Dermis microvascular lymphatic vessel endothelial cell (primary cell): ENCODE measurements around the gene C1orf159. TPM values are rescaled to one million over a fixed set of nuclear protein-coding genes. Genes with fewer than 3 reads are reported as not detected.
A peak's percentile ranks its signal among the peaks of the same experiment; 100 is the strongest.

Experiments
- DNase-seq, 2 donors: peaks; one replicate each; pipeline versions ENCODE4 v3.0.0 to v3.0.0-alpha.2; 2010; ENCODE audit warnings: low read depth in 2 of 2
- total RNA-seq: library from RNA; depleted of rRNA; stranded (reverse); fragments of >200 nt; gene quantifications from 2 replicates; pipeline ENCODE4 v1.2.1, GENCODE V29; 2014

Gene C1orf159
- total RNA-seq, 1 donor from 2014 or later, result 5.0 TPM

DNA sequence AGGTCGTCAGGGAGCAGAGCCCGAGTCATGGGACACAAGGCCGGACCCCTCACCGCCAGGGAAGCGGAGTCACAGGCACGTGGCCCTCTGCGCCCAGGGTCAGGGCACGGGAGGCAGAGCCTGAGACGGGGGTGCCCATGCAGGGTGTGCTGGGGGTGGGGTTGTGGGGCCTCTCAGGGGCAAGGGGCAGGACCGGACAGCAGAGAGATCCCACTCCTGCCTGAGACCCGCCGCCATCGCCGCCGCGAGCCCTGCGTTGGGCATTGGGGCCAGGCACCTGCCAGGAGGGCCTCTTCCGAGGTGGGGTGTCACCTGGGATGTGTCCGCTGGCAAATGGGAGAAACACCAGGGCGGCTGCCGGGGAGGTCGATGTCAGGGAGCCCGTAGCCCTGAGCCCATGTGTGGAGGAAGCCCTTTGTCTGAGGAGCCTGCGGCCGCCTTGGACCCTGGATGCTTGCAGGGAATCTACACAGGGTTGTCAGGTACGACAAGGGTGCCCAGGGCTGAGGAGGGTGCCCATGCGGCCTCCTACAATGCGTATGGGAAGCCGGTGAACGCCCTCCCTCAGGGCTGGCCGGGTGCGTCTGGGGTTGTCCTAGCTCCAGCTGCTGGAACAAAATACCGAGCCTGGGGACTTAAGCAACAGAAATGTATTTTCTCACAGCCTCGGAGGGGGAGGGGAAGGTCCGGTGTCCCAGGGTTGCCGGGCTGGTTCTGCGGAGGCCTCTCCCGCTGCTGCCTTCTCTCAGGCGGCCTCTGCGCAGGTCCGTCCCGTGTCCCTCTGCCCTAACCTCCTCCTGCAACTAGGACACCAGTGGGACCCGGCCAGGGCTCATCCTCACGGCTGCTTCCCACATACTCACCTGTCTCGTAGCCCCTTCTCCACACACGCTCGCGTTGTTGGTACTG is 16.4 kb upstream of the C1orf159 start:
- no peak for DNase-seq

DNA sequence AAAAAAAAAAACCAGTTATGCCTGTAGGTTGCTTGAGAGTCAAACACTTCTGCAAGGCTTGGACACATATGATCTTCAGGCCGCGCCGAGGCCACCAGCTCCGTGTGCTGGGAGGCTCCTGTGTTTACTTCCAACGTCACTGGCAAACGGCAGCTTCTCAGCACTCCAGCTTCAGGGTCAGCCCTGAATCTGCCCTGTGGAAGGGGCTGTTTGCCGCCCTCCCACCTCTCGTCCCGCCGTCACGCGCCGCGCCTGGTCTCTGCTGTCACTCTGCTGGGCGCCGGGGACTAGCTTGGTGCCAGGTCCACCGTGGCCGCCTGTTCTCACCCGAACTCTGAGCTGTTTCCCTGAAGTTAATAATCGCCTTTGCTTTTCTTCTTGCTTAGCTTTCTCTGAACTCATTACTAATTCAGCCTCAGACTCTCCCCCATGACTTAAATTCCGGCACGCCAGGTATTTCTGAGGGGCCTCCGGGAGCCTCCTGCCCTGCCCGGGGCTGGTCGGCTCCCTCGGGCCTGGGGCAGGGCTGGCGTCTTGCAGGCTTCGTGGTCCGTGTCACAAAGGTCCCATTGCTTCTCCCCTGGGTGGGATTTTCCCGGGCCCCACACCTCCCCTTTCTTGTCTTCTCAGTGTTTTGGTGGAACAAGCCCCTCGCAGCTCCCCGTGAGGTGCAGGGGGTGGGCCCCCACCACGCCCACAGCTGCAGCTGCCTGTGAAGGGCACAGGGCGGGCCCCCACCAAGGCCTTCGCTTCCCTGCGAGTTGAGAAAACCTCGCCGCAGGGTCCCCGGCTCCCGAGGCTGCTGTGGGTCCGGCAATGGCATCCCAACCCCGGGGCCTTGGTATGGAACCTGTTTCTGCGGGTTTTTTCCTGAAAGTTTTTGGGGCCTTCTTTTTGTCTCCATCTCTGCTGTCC is 14.6 kb upstream of the C1orf159 start:
- no peak for DNase-seq

- no peak for DNase-seq
Measured at GRCh38 chr1:1129381-1129821, 13.5 kb upstream of the C1orf159 start.

DNA sequence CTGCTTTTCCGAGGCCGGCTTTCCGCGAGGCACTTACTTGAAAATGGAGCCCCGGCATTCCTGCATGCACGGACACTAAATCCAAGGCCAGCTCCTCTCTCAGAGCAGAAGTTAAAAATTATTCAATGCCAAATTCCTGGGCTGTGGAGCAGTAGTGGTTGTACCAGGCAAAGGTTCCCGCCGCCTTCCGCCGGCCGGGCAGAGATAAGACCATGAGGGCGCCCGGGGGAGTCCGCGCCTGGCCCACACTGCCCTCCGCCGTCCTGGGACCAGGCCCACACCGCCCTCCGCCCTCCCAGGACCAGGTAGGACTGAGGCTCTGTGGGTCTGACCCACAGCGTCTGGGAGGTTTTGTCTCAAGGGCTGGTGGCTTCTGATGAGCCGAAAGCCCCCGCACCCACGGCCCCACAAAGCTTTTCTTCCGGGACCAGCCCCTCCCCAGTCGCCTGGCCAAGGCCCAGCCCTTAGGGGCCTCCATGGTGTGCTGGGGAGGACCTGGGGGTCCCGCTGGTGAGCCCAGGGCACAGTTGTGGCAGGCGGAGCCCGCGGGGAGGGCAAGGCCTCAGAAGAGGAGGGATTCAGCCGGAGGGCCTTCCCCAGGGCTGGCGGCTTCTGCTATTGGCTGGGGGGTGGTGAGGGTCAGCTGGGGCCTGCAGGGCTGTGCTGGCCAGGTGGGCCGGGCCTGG is 12.7 kb upstream of the C1orf159 start:
- DNase-seq, result no peak

GRCh38 chr1:1127551-1128451 is 11.9 kb upstream of the C1orf159 start:
- no peak for DNase-seq

DNA sequence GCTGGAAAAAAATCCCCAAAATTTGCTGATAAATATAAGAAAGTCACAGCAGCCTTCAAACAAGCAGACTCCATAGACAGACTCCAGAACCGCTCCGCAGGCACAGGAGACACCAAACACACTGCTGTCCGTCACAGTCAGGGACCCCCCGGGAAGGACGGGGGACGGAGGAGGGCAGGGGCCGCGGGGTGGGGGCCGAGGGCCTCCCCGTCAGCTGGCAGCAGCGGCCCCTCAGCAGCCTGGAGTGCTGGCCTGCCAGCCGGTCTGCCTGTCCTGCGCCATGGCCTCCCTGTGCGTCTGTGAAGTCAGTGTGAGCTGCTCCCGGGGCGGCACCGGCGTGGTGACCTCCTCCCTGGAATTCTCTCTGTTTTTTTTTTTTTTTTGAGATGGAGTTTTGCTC is 10.1 kb upstream of the C1orf159 start:
- no peak for DNase-seq

DNA sequence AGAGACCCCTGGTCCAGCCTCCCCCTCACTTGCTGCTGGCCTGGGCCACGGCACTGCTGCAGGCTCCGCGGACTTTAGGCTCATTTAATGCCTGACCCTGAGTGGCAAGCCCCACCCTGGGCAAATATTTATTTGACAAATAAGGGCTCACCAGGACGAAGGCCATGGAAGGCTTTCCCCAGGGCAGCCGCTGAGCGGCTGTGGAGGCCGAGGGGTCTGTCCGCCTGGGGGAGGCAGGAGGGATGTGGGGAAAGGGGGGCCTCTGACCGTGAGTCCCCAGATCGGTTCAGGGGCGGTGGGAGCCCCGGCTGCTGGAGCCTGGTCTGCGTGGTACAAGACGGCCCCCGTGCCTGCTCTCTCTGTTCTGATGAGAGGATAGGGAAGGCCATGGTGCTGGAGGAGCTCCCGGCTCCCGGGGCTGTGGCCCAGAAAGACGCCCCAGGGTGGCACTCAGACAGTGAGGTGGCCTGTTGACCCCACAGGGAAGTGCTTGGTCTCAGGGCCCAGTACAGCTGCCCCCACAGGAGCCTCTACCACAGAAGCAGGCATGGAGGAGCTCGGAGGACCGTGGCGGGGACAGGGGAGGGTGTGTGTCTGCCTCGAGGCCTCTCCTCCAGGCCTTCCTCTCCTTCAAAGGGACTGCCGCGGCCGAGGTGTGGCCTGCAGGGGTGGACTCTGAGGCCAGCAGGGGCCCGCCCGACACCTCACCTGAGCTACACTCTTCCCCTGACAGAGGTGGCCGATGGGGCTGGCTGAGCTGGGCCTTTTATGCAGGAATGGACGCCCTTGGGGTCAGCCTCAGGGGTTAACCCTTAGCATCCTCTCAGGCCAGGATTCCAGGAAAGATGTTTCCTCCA is 9.1 kb upstream of the C1orf159 start:
- DNase-seq, result no peak

GRCh38 chr1:1124508-1124785 is 8.6 kb upstream of the C1orf159 start:
- DNase-seq, result no peak

- no peak for DNase-seq
Measured at GRCh38 chr1:1123581-1124507, 8.0 kb upstream of the C1orf159 start.

GRCh38 chr1:1122981-1123480 is 7.1 kb upstream of the C1orf159 start:
- DNase-seq, result no peak

- DNase-seq, result peak; percentile 35 to 70
Measured at GRCh38 chr1:1122078-1122811, 6.4 kb upstream of the C1orf159 start.

DNA sequence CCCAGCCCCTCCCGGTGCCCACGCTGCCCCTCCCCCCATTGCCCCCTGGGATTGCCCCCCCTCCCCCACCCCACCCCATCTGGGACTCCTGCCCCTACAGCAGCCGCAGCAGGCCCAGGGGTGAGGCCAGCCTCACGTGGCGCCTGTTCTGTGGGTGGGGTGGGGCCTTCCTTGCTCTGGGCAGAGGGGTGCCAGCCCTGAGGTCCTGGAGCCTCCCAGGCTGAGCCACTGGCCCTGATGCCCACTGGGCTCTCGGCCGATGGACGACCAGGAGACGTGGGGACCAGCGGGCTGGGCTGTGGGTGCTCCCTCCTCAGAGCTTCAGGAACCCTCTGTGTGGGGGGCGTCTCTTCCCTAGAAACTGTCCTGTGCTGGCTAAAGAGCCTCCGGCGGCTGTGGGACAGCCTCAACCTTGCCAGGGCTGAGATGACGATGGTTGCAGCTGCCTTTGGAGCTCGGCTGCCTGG is 5.8 kb upstream of the C1orf159 start:
- no peak for DNase-seq

DNA sequence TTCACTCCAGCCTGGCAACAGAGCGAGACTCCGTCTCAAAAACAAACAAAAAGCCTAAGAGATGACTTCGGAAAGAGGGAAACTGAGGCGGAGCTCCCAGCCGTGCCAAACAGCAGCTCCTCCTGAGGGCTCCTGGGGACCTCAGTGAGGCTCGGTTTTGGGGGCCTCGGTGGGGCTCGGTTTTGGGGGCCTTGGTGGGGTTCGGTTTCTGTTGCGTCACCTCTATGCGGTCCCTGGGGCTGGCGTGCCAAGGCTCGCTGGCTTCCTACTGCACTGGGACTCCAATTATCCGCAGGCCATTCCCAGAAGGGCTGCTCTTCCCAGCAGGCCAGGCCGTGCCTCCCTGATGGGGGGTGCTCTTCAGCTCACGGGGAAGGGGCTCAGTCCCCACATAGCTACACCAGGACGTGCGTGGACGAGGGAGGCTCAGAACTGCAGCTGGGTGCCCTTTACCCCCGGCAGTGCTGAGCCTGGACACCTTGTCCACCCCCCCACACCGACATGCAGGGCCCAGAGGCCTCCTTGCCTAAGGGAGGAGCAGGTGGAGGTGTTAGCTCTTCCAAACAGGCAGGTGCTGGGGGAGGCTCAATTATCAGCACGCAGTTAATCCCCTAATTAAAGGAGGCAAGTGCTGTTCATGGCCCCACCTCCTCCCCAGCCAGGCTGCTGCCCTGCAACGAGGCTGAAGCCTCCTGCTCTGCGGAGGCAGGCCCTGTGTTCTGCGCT is 5.1 kb upstream of the C1orf159 start:
- no peak for DNase-seq

DNA sequence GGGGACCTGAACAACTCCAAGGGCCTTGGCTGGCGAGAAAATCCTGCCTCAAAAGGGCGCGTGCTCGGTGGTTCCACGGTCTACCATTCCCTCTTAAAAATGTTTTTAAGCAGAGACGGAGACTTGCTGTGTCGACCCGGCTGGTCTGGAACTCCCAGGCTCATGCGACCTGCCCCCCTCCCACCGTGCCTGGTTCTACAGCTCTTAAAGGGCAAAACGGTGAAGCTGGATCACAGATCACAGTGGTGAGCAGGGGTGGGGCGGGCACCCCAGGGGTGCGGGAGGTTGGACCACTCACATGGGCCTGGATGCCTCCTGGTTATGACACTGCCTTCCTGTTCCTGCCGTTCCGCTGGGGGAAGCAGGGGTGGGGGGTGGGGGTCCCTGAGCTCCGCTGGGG is 4.2 kb upstream of the C1orf159 start:
- no peak for DNase-seq

GRCh38 chr1:1119272-1119890 is 3.5 kb upstream of the C1orf159 start:
- no peak for DNase-seq

GRCh38 chr1:1118876-1119220 is 3.0 kb upstream of the C1orf159 start:
- DNase-seq, result no peak
